AG08395 (cell line): ENCODE results near the gene P2RY2.

Experiments
- DNase-seq: peaks from one replicate; pipeline ENCODE4 v3.0.0; 2012; ENCODE audit warnings: mixed read lengths, low spot score

P2RY2 gene

DNA sequence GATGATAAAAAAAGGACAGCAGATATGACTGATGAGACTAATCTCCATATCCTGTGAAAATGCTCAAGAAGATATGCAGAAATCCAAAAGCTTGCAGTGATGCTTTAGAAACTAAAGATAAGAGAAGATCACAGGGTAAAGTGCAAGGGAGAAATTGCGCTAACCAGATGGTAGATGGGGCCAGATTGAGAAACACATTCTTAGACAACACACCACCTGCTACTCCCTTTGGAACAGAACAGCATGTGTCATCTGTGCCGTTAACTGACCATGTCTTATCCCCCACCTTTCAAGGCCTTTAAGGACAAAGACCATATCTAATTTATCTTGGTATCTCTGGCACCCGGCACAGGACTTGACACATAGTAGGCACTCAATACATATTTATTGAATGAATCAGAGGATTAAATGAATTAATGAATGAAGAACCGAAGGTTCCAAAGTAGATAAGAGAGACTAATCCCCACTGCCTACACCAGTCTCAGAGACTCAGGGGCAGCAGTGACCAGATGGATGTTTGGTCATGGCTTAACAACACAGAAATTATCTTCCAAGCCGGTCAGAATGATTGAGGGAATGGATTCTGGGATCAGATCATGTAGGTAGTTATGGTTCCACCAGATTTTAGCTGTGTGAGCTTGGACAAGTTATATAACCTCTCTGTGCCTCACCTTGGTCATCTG, 12.3 kb upstream of the P2RY2 start:
- no peak for DNase-seq

DNA sequence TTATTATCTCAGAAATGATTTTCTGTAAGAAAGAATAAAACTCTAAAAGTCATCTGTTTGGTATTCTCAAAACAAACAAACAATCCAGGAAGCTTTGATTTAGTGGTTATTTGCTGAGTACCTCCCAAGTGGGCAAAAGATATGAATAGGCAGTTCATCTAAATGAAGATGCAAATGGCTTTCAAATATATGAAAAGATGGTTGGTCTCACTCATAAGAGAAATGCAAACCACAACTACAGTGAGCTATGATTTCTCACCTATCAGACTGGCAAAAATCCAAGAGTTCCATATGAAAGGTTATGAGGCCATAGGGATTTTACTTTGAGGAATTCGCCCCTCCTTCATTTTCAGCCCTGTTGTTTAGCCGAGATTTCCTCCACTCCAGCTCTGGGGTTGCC, 11.3 kb upstream of the P2RY2 start:
- no peak for DNase-seq

DNA sequence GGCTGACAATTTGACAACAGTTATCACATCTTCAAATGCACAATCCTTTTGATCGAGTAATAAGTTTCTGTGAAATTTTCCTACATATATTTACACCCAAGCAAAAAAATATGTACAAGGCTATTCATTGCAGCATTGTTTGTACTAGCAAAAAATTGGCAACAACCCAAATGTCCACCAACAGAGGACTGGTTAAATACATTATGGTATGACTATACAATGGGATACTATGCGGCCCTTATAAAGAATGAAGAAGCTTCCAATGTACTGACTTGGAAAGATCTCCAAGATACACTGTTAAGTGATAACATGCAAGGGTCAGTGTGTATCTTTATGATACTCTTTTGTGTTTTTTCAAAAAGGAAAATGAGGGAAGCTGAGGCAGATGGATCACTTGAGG, 8.2 kb upstream of the P2RY2 start:
- no peak for DNase-seq

GRCh38 chr11:73210916-73211667, 7.0 kb upstream of the P2RY2 start:
- no peak for DNase-seq

DNA sequence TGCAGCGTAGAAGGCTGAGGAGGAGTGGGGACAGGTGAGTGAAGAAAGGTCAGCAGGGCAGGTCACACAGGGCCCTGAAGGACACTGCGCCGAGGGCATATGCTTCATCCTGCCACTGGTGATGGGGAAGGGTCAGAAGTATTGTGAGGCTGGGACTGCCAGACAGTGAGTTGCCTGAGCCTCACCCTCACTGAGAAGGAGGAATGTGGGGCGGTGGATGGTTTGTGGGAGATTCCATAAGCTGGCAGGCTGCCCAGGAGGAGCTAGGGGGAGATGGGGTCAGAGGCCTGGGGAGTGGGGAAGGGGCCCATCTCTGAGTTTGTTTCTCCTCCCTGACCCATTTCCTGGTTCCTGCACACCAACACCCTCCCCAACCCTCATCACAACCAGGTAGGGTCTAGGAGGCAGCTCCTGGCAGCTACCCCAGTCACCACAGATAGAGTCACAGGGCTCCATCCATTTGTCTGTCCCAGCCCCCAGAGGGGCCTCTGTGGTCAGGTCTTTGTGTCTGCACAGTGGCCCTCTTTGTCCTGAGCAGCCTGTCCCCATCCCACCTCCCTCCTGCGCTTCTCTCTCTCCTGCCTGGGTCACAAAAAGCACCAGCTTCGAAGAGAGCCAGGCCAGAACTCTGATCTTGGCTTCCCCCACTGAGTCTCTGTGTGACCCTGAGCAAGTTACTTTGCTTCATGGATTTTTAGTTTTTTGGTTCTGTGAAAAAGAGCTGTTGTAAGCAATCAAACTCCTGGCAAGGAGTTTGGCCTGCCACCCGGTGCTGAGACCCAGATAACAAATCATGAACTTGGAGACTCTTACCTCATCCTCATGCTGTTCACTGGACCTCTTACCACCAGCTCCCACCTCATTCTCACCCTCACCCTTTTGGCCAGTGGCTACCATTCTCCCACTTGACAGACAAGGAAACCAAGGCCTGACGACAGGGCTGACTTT, 4.6 kb upstream of the P2RY2 start:
- DNase-seq, result no peak

DNA sequence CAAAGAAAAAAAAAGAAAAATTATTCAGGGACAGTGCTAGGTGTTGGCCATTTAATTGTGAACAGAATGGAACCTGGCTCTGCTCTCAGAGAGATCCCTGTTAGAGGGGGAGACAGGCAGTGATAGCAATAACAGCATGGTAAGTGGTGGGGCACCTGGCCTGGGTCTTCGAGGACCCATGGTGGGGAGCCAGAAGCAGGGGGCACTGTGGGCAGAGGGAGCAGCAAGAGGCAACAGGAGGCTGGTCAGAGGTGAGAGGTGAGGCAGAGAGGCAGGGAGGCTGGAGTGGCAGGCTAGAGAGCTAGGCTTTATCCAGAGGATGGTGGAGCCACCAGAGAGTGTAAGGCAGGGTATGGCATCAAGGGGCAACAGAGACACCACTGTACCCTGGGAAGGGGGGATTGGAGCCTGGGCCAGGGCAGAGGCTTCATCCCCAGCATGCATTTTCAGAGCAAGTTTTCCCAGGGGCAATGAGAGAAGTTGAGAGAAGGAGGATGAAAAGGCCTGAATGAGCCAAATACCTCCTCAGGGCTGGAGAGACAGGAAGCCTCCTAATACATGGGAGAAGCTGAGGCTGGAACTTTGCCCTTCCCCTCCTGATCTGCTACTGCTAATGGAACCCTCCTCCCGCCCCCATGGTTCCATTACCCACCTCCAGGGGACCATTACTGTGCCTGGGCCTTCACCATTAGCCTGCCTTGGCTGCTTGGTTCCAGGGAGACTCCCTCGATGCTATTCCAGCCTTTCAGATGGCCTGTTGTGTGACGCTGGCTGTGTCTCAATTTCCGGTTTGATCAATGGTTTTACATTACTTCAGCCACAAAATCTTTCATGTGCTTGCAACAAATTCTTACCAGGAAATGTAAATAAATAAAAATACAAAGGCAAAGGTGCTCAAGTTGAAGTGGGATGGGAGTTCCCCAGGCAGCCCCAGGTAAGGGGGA, 2.6 kb upstream of the P2RY2 start:
- DNase-seq, result no peak

DNA sequence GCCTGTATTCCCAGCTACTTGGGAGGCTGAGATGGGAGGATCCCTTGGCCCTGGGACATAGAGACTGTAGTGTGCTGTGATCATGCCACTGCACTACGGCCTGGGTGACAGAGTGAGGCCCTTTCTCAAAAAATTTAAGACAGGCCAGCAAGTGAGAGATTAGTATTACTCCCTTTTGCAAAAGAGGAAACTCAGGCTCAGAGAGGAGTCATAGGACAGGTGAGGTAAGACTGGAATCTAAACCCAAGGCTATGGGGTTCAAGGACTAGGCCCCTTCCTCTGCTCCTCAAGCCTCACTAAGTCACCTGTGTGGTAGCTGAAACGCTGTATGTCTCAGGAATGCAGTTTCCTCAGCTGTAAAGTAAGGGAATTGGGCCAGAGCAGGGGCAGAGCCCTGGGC, 1.6 kb upstream of the P2RY2 start:
- no peak for DNase-seq

- no peak for DNase-seq
Observed at GRCh38 chr11:73217131-73217809, 811 bp upstream of the P2RY2 start.

DNA sequence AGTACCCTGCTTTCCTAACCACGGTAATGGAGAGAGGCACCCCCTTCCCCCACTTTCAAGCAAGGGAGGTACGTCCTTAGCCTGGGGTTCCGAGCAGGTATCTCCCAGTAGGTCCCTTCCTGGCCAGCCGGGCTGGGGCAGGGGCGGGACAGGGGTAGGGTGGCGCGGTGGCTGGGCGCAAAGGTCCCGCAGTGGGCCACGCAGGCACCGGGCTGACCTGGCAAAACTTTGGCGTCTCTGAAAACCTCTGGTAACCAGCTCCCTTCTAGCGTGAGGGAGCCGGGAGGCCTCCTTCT, 323 bp upstream of the P2RY2 start:
- DNase-seq, result no peak

DNA sequence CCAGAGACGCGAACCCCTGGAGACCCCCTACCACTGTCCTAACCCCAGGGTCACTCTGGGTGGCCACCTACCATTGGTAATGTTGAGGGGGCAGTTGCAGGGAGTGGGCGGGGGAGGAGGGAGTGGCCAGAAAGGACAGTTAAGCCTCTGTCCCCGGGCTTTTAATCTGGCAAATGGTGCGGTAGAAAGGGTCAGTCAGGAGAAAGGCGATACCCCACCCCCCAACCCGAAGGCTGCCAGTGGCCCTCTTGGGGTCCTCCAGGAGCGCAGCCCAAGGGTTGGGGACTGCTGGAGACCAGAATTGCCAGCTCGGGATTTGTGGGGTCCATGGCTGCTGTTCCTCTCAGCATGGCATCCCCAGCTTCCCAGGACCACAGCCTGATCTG, 742 bp downstream of the P2RY2 start:
- no peak for DNase-seq

DNA sequence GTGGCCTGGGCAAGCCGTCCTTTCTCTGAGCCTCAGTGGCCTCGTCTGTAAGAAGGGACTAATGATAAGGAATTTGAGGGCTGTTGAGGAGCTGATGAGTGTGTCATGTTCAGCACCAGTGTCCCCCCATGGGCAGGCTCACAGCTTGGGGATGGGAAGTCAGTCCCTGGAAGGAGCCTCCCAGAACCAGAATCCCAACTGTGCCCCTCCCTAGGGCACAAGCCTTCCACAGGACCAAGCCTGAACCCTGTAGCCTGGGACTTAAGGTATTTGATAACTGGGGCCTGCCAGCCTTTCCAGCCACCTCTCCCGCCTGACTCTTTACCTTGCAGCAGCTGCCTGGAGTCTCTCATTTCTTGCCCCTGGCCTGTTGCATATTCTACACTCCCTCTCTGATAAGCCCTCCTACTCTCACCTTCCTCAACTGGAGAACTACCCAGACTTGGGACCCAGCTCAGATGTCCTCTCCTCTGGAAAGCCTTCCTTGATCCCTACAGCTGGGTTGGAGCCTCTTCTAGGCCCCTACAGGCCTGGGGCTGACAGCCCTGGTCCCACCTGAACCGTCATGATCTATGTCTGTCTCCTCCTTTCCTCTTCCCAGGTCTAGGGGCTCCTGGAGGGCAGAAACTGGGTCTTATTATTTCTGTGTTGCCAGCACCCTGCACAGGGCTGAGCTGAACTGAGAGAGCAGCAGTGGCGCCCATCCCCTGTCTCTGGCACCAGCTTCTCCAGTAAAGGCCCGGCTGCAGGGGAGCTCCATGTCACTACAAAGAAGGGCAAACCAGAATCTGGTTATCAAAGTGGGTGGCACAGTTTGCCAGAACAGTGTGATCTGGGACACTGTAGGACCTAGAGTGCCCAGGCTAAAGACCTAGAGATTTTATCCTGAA, 1.6 kb downstream of the P2RY2 start:
- DNase-seq, result no peak

DNA sequence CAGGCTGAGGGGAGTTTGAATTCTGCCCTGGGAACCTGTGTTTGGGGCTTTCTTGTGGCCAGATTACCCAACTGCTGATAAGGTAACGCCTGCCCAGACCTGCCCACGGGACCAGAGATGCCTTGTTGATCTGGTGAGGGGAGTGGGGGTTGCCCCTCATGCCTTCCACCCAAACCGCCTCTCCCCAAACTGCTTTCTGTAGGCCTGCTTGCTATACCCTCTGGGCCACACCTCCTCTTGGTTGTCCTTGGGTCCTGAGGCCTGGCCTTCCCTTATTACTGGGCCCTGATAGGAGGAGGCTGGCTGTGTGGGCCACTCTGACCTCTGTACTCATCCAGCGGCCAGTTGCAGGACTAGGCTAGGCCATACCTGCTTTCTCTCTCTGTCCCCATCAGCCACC, 3.4 kb downstream of the P2RY2 start:
- DNase-seq, result no peak

DNA sequence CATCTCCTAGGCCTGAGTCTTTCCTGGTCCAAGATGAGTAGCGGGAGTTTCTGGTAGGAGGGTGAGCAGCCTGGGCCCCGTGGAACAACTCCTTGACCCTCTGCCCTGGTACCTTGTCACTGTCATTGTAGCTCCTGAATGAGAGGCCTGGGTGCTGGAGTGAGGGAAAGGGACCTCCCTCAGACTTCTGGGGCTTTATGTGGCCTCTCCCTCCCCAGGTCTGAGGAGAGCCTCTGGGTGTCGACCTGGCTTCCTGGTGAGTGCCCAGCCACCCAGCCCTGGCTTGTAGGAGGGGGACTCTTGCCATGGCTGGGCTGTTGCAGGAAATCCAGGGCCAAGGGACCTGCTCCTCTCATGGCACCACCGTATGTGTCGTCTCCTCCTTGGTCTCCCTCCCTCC, 3.9 kb downstream of the P2RY2 start:
- DNase-seq, result no peak

DNA sequence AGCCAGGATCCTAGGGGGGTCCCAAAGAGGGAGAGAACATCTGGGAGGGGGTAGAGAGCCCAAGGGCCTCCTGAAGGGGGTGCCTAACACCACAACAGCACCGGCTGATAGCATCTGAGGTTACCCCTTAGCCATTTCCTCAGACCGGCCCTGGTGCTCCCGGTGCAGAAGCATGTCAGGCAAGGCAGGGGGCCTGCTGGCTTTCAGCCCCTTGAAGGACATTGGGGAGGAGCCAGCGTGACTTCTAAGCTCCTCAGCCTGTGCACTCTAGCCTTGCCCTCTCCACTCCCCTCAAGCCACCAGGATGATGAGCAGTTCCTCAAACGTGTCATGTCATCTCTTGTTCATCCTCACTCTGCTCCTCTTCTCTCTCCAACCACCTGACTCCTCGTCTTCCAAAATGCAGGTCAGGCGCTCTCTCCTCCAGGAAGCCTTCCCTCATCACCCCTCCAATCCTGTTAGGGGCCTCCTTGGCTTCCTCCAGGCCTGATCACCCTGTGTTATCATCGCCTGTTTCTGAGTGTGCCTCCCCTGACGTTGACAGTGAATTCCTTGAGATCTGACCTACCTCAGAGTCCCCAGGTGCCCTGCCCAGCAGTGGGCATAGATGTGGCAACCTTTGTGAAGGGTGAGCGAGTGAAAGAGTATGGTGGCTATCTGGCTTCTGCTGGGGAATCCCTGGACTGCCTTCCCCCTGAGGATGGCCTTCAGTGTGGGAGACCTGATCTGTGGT, 6.1 kb downstream of the P2RY2 start:
- DNase-seq, result no peak

- no peak for DNase-seq
Observed at GRCh38 chr11:73225001-73225686, 7.1 kb downstream of the P2RY2 start.

DNA sequence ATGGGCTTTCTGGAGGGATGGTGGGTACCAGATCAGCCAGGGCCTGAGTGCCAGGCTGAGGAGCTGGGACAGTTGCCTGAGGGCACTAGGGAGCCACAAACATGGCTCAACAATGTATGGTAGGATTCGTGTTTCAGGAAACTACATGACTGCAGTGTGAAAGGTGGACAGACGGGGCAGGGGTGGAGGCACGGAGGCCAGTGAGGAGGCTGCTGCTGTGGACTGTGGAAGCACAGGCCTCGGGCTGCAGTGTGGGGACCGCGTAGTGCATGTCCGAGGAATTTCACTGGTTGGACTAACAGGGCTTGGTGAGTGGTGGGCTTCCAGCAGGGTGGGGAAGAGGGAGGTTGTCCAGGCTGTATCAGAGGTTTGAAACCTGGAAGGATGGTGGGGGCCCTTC, 7.8 kb downstream of the P2RY2 start:
- DNase-seq, result no peak

GRCh38 chr11:73226297-73227006, 8.4 kb downstream of the P2RY2 start:
- no peak for DNase-seq

DNA sequence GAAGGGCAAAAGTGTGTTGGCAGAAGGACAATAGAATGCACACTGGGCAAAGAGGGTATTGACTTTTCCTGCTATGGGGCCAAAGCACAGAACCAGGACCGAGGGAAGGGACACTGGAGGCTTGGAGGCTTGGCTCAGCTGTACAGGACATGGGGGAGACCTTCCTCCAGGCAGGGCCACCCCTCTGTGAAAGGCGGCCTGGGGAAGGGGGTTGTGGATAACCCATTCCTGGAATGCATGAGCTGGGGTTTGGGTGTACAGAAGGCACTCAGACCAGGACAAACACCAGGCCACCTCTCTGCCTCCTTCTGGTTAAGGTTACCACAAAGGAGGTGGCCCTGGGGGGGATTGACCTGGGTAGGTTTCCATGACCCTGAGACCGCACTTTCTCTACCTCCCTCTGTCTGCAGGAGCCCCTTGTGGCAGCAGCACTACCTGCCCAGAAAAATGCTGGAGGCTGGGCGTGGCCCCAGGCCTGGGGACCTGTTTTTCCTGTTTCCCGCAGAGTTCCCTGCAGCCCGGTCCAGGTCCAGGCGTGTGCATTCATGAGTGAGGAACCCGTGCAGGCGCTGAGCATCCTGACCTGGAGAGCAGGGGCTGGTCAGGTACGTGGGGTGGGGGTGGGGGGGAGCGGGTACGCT, 9.6 kb downstream of the P2RY2 start:
- no peak for DNase-seq
